Measurements from ENCODE around the gene KIFAP3. TPM values are rescaled to one million over a fixed set of nuclear protein-coding genes. Genes with fewer than 3 reads are reported as not detected.
"Not testable (repeated sequence)": the region's sequence is repeated elsewhere in the genome, so short reads cannot be mapped to it uniquely, and the experiment has no call there.

The KIFAP3 gene
- total RNA-seq, 1 donor from 2014 or later: 31.0 TPM

GRCh38 chr1:169941982-169942830, 132.3 kb downstream of the KIFAP3 start:
- DNase-seq (ENCODE audit: missing footprints): peak; percentile 9
- no peak for ATAC-seq
- intact Hi-C loops (cut with DNase I): no loop called here

- intact Hi-C loops (cut with DNase I): loop anchor here (5.0 kb wide), 1 partner anchor 948 kb away; no protein-coding TSS in a partner anchor
- ATAC-seq (no peak), DNase-seq (ENCODE audit: missing footprints) (no peak)
Measured at GRCh38 chr1:169933984-169934725, 140.3 kb downstream of the KIFAP3 start.

- intact Hi-C loops (cut with DNase I): loop anchor here (5.0 kb wide), 1 partner anchor 950 kb away; no protein-coding TSS in a partner anchor
- ATAC-seq: no peak
Measured at GRCh38 chr1:169931795-169932231, 142.7 kb downstream of the KIFAP3 start.

GRCh38 chr1:169929210-169929526, 145.3 kb downstream of the KIFAP3 start:
- intact Hi-C loops (cut with DNase I): loop anchor here (5.0 kb wide), 2 partner anchors 838 to 998 kb away; no protein-coding TSS in a partner anchor
- no peak for DNase-seq (ENCODE audit: missing footprints)
- no peak for ATAC-seq

More at GRCh38 chr1:169931795-169932231, 142.7 kb downstream of the KIFAP3 start:
- no peak for DNase-seq (ENCODE audit: missing footprints)

- intact Hi-C loops (cut with DNase I): loop anchor here (5.0 kb wide), 2 partner anchors 839 to 999 kb away; no protein-coding TSS in a partner anchor
- ATAC-seq: no peak
- no peak for DNase-seq (ENCODE audit: missing footprints)
Measured at GRCh38 chr1:169928438-169929209, 145.9 kb downstream of the KIFAP3 start.

- no peak for ATAC-seq
- intact Hi-C loops (cut with DNase I): loop anchor here (5.0 kb wide), 2 partner anchors 842 to 1002 kb away; no protein-coding TSS in a partner anchor
- no peak for DNase-seq (ENCODE audit: missing footprints)
Measured at GRCh38 chr1:169925505-169926482, 148.7 kb downstream of the KIFAP3 start.

GRCh38 chr1:169924829-169925228, 149.7 kb downstream of the KIFAP3 start:
- intact Hi-C loops (cut with DNase I): loop anchor here (5.0 kb wide), 2 partner anchors 842 to 1002 kb away; no protein-coding TSS in a partner anchor
- DNase-seq (ENCODE audit: missing footprints): no peak
- no peak for ATAC-seq

- intact Hi-C loops (cut with DNase I): no loop called here
- DNase-seq (ENCODE audit: missing footprints): no peak
- ATAC-seq: no peak
Measured at GRCh38 chr1:169924063-169924462, 150.4 kb downstream of the KIFAP3 start.

GRCh38 chr1:169921080-169921479, 153.4 kb downstream of the KIFAP3 start:
- ATAC-seq (no peak), DNase-seq (ENCODE audit: missing footprints) (no peak)
- intact Hi-C loops (cut with DNase I): no loop called here

- intact Hi-C loops (cut with DNase I): no loop called here
- DNase-seq (ENCODE audit: missing footprints) (no peak), ATAC-seq (no peak)
Measured at GRCh38 chr1:169918927-169919326, 155.6 kb downstream of the KIFAP3 start.

- ATAC-seq; DNase-seq (ENCODE audit: missing footprints); intact Hi-C loops (cut with DNase I): not testable (repeated sequence)
Measured at GRCh38 chr1:169918220-169918619, 156.3 kb downstream of the KIFAP3 start.

GRCh38 chr1:169915150-169915549, 159.3 kb downstream of the KIFAP3 start:
- no peak for ATAC-seq
- intact Hi-C loops (cut with DNase I): no loop called here
- no peak for DNase-seq (ENCODE audit: missing footprints)

- intact Hi-C loops (cut with DNase I): no loop called here
- DNase-seq (ENCODE audit: missing footprints): no peak
- no peak for ATAC-seq
Measured at GRCh38 chr1:169914531-169914930, 160.0 kb downstream of the KIFAP3 start.

- ATAC-seq (no peak), DNase-seq (ENCODE audit: missing footprints) (no peak)
- intact Hi-C loops (cut with DNase I): no loop called here
Measured at GRCh38 chr1:169909499-169909898, 165.0 kb downstream of the KIFAP3 start.

- DNase-seq (ENCODE audit: missing footprints) (no peak), ATAC-seq (no peak)
- intact Hi-C loops (cut with DNase I): no loop called here
Measured at GRCh38 chr1:169906938-169907337, 167.6 kb downstream of the KIFAP3 start.

GRCh38 chr1:169904834-169905233, 169.7 kb downstream of the KIFAP3 start:
- intact Hi-C loops (cut with DNase I): no loop called here
- no peak for ATAC-seq
- no peak for DNase-seq (ENCODE audit: missing footprints)

- no peak for ATAC-seq
- no peak for DNase-seq (ENCODE audit: missing footprints)
- intact Hi-C loops (cut with DNase I): no loop called here
Measured at GRCh38 chr1:169902751-169903150, 171.7 kb downstream of the KIFAP3 start.

GRCh38 chr1:169901115-169901514, 173.4 kb downstream of the KIFAP3 start:
- intact Hi-C loops (cut with DNase I): no loop called here
- DNase-seq (ENCODE audit: missing footprints) (no peak), ATAC-seq (no peak)
